Karpas-422 (cell line): ENCODE data around the gene LANCL2. TPM values are rescaled to one million over a fixed set of nuclear protein-coding genes. Genes with fewer than 3 reads are reported as not detected.

ENCODE experiments used
- DNase-seq: peaks from one replicate; pipeline ENCODE4 v3.0.0-alpha.2; 2015
- H2AFZ ChIP-seq: fragments of 200-600 bp; sonication (generic); 2 replicates; pipeline ENCODE4 v1.6.1; 2014; ENCODE audit warnings: antibody characterized with exemption, low read length, mixed read lengths
- H3K27ac ChIP-seq: fragments of 200-600 bp; sonication (generic); 2 replicates; pipeline ENCODE4 v1.5.1; 2014; ENCODE audit warnings: mild to moderate bottlenecking, low read length, moderate library complexity
- H3K27me3 ChIP-seq: fragments of 200-600 bp; sonication (generic); 2 replicates; pipeline ENCODE4 v1.6.1; 2014; ENCODE audit warnings: low read length, mixed read lengths
- H3K36me3 ChIP-seq: fragments of 200-600 bp; sonication (generic); 2 replicates; pipeline ENCODE4 v1.6.1; 2014; ENCODE audit warnings: low read length, mixed read lengths; ENCODE audit not compliant: insufficient read depth
- H3K4me1 ChIP-seq: fragments of 200-600 bp; sonication (generic); 2 replicates; pipeline ENCODE4 v1.6.1; 2014; ENCODE audit warnings: mild to moderate bottlenecking, low read length, mixed read lengths
- H3K4me2 ChIP-seq: fragments of 200-600 bp; sonication (generic); 2 replicates; pipeline ENCODE4 v1.6.1; 2014; ENCODE audit warnings: low read length, low read depth, mild to moderate bottlenecking; ENCODE audit not compliant: poor library complexity, severe bottlenecking
- H3K4me3 ChIP-seq: fragments of 200-600 bp; sonication (generic); 2 replicates; pipeline ENCODE4 v1.5.1; 2014; ENCODE audit warnings: mild to moderate bottlenecking, antibody characterized with exemption, low read length, mixed read lengths
- H3K79me2 ChIP-seq: fragments of 200-600 bp; sonication (generic); 2 replicates; pipeline ENCODE4 v1.6.1; 2014; ENCODE audit warnings: mild to moderate bottlenecking, low read length, mixed read lengths
- H3K9ac ChIP-seq: fragments of 200-600 bp; sonication (generic); 2 replicates; pipeline ENCODE4 v1.6.0; 2014; ENCODE audit warnings: low read length
- H3K9me2 ChIP-seq: fragments of 200-600 bp; sonication (generic), shearing (Covaris generic); replicated peaks from 2 replicates; pipeline ENCODE4 v1.6.0; 2014; ENCODE audit warnings: mild to moderate bottlenecking, low read length, moderate library complexity; ENCODE audit not compliant: insufficient read depth
- H3K9me3 ChIP-seq: fragments of 300-700, 200-600 bp; sonication (generic); 2 replicates; pipeline ENCODE4 v1.6.1; 2014; ENCODE audit warnings: low read length, mixed read lengths
- H4K20me1 ChIP-seq: fragments of 200-600 bp; sonication (generic); 2 replicates; pipeline ENCODE4 v1.6.1; 2014; ENCODE audit warnings: mild to moderate bottlenecking, antibody characterized with exemption, low read length, low read depth; ENCODE audit not compliant: insufficient read depth
- total RNA-seq: library from RNA; depleted of rRNA; stranded (reverse); fragments of >200 nt; shearing (Covaris generic); gene quantifications from 2 replicates; pipeline ENCODE4 v1.2.3, GENCODE V29; 2014; ENCODE audit warnings: low replicate concordance

LANCL2 gene
- total RNA-seq, 1 experiment from 2014 or later: 10.9 TPM

DNA sequence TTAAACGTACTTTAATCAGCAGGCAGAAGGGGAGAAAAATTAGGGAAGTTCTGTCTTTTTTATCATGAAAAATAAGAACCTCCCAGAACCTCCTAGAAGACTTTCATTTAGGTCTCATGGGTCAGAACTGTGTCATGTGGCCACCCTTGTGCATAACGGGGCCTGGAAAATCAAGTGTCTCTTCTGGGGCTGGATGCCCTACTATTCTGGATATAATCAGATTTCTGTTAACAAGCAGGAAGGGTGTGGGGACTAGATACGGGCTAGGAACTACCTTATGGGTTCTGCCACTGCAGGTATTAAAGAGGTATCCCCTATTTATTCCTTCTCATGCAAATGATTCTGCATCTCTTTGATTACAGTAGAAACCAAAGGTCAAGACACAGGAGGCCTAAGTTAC is 14.1 kb downstream of the LANCL2 start:
- Histone ChIP-seq H3K79me2 (peaks cover 3% of the 10 kb centered on the region; the same call in 1 of the 2 replicates), H2AFZ (no peak overlapping the region), H3K4me1 (peaks cover 10% of the 10 kb centered on the region), H3K4me2 (no peak overlapping the region), H3K9me2 (no peaks in the 10 kb centered on the region), H3K9ac (no peak overlapping the region), H3K9me3 (peaks cover 3% of the 10 kb centered on the region; the same call in 1 of the 2 replicates), H4K20me1 (no peaks in the 10 kb centered on the region), H3K4me3 (no peak overlapping the region), H3K27ac (no peak overlapping the region), H3K27me3 (no peaks in the 10 kb centered on the region), H3K36me3 (no peaks in the 10 kb centered on the region)
- DNase-seq: no peak

DNA sequence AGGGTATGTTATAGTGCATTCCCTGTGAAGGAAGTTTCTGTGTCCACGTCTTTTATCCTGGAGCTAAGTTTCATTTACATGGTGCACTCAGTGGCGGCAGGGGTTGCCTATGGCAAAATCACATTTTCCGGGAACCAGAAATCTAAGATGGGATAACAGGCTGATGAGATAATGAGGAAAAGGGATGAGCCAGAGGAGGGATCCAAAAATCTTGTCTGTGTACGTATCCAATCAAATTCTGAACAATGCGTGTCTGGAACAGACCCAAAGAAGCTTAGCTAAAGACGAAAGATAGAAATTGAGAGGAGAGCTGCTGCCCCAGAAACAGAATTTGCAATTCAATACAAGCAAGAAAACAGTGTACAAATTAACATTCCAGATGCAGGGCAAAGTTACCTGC is 16.1 kb downstream of the LANCL2 start:
- Histone ChIP-seq H3K27ac (no peak overlapping the region), H2AFZ (no peak overlapping the region), H3K9me3 (peaks cover 6% of the 10 kb centered on the region), H3K27me3 (no peaks in the 10 kb centered on the region), H4K20me1 (no peaks in the 10 kb centered on the region), H3K9me2 (no peaks in the 10 kb centered on the region), H3K4me2 (no peak overlapping the region), H3K9ac (no peak overlapping the region), H3K36me3 (no peaks in the 10 kb centered on the region), H3K4me1 (no peaks in the 10 kb centered on the region), H3K4me3 (no peak overlapping the region), H3K79me2 (peaks cover 3% of the 10 kb centered on the region; the same call in 1 of the 2 replicates)
- DNase-seq: no peak

DNA sequence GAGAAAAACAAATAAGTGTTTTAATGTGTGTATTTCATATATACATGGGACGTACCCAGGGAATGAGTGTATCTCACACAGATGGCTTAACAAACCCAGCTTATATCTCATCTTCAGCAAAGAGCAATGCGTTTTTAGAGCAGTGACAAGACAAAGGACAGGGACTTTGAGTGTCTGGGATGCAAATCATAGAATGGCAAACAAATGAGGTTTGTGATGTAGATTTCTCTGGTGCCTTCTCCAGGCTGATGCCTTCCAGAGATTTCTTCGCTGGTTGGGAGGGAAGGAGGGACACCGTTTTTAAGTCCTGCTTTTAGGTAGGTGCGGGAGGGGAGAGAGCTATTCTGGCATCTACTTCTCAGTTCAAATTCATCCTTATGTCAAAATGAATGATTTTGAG is 16.6 kb downstream of the LANCL2 start:
- Histone ChIP-seq H3K9me3 (peaks cover 8% of the 10 kb centered on the region), H4K20me1 (no peaks in the 10 kb centered on the region), H3K4me1 (no peaks in the 10 kb centered on the region), H3K4me3 (no peak overlapping the region), H3K4me2 (no peak overlapping the region), H3K9me2 (no peaks in the 10 kb centered on the region), H2AFZ (no peak overlapping the region), H3K9ac (no peak overlapping the region), H3K27ac (no peak overlapping the region), H3K79me2 (peaks cover 3% of the 10 kb centered on the region; the same call in 1 of the 2 replicates), H3K27me3 (no peaks in the 10 kb centered on the region), H3K36me3 (no peaks in the 10 kb centered on the region)
- no peak for DNase-seq

DNA sequence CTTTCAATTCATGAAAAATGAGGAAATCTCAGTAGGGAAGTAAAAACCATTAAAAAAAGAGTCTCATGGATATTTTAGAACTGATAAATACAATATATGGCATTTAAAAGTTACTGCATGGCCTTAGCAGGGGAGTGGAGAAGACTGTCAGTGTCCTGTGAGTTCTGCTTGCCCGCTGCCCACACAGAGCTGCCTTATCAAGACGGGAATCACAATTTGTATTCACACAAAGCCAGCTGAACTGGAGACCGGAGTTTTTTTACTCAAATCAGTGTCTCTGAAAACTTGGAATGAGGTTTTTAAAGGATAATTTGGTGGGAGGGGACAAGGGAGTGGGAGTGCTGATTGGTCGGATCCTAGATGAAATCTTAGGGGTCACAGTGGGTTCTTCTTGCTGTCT is 17.1 kb downstream of the LANCL2 start:
- H3K4me1 ChIP-seq: no peaks in the 10 kb centered on the region
- peaks cover 14% of the 10 kb centered on the region for H3K9me3 ChIP-seq
- H3K4me2 ChIP-seq: no peak overlapping the region
- DNase-seq: no peak
- no peak overlapping the region for H3K27ac ChIP-seq
- no peak overlapping the region for H3K4me3 ChIP-seq
- no peaks in the 10 kb centered on the region for H4K20me1 ChIP-seq
- no peak overlapping the region for H3K9ac ChIP-seq
- peaks cover 3% of the 10 kb centered on the region; the same call in 1 of the 2 replicates for H3K79me2 ChIP-seq
- no peaks in the 10 kb centered on the region for H3K36me3 ChIP-seq
- no peaks in the 10 kb centered on the region for H3K27me3 ChIP-seq
- no peak overlapping the region for H2AFZ ChIP-seq
- no peaks in the 10 kb centered on the region for H3K9me2 ChIP-seq

DNA sequence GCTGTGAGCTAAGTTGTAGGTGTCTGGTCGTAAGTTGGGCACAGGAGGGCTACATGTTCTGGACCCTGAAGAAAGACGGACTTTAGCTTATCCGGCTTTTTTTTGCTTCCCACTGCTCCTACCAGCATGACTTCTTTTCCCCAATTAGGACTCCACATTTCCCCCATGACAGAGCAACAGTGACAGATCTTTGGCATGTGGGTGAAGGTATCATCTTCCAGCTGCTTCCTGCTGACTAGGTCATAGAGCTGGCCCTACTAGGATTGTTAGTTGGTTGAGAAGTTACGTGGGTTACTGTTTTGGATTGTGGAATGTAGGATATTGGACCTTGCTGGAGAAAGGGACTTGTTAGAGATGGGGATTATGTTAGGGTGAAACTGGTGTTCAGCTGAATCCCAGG is 21.4 kb downstream of the LANCL2 start:
- Histone ChIP-seq H3K27me3 (no peaks in the 10 kb centered on the region), H3K36me3 (no peaks in the 10 kb centered on the region), H4K20me1 (no peaks in the 10 kb centered on the region), H3K9me3 (peaks cover 19% of the 10 kb centered on the region), H3K4me2 (no peak overlapping the region), H2AFZ (no peak overlapping the region), H3K4me3 (no peak overlapping the region), H3K27ac (no peak overlapping the region), H3K4me1 (no peaks in the 10 kb centered on the region), H3K79me2 (0 out of 2 replicates have a peak, but pooled peaks cover 3% of the 10 kb centered on the region), H3K9me2 (no peaks in the 10 kb centered on the region), H3K9ac (no peak overlapping the region)
- DNase-seq: no peak

DNA sequence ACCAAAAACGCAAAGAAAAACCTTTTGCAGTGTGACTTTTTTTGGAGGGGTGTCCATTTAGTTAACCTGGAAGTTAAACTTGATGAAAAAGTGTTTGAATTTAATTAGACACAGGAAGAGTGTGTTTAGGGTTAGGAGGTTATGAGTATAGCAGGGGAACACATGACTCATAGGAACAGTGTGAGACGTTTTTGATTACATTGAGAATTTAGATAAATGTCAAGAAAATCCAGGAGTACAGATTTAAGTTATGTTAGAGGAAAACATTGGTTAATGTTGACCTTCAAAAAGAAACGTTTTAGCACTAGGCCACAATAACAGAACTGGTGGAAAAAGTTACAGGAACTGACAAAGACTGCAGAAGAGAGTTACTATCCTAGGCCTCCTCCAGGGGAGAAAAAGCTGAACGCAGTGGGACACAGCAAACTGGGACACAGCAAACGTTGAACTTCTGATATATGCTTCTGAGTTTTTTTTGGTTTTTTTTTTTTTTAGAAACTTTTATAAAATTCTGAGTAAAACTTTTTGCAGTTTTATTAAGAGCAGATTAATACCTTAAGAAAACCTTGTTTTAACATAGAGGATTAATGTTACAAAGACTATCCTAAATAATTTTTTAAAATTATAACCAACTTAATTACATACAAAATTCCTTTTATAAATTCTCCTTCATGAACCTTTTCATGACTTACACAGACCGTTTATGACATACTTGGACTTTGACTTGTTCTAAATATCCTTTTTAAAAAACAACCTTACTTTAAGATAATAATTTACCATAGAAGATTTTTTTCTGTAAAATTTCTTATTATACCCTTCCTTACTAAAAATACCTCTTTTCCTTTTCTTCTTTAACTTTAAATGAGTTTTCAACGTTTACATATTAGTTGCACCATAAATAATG is 22.2 kb downstream of the LANCL2 start:
- H3K27me3 ChIP-seq: no peaks in the 10 kb centered on the region
- no peaks in the 10 kb centered on the region for H3K9me2 ChIP-seq
- no peaks in the 10 kb centered on the region for H4K20me1 ChIP-seq
- H3K4me3 ChIP-seq: no peak overlapping the region
- H3K9me3 ChIP-seq: peaks cover 19% of the 10 kb centered on the region
- DNase-seq: peak; percentile 65
- H3K27ac ChIP-seq: no peak overlapping the region
- no peaks in the 10 kb centered on the region for H3K4me1 ChIP-seq
- H3K79me2 ChIP-seq: 0 out of 2 replicates have a peak, but pooled peaks cover 3% of the 10 kb centered on the region
- no peak overlapping the region for H3K4me2 ChIP-seq
- H3K36me3 ChIP-seq: no peaks in the 10 kb centered on the region
- H3K9ac ChIP-seq: no peak overlapping the region
- H2AFZ ChIP-seq: no peak overlapping the region

DNA sequence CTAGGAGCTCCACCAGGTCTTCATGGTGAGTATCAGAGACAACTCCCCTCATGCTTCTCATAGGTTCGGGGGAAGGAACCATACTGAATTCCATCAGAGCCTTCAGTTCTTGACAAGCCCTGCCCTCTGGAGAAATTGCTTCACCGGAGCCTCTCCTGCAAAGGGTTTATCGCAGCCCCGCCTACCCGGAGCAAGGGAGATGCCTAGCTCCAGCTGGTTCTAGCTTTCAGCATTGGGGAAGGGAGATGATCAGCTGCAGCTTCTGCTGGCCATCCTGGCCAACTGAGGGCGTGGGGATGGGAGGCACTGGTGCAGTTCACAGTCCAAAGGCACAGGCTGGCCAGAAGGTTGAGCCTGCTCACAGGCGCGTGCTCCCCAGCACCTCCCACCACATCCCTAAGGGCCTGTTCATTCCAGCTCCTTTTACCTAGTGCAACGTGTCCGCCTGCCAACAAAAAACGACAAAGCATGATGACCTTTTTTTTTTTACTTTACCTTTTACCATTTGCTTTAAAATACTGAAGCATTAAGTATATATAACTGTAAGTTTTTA is 31.2 kb downstream of the LANCL2 start:
- Histone ChIP-seq H3K27me3 (no peaks in the 10 kb centered on the region), H3K27ac (no peak overlapping the region), H3K4me2 (no peak overlapping the region), H3K9me3 (no peaks in the 10 kb centered on the region), H2AFZ (no peak overlapping the region), H3K9ac (no peak overlapping the region), H3K4me1 (no peaks in the 10 kb centered on the region), H3K9me2 (no peaks in the 10 kb centered on the region), H3K79me2 (no peaks in the 10 kb centered on the region), H3K36me3 (no peaks in the 10 kb centered on the region), H3K4me3 (no peak overlapping the region), H4K20me1 (no peaks in the 10 kb centered on the region)
- no peak for DNase-seq

DNA sequence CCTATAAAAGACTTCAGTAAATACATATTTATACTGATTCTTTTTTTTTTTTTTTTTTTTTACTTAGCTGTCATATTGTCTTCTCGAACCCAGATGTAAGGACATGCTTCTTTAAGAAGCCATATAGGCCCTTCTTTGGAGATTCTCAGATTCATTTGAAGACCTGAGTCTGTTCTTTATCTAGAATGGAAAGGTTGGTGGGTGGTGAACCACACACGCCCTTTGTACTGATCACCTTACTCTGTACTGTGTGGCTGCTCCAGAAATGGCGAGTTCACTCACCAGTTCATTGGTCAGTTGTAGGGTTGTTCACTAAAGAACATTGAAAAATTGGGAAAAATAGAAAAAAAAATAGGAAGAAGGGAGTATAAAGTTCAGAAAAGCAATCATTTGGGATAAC is 32.5 kb downstream of the LANCL2 start:
- H3K79me2 ChIP-seq: no peaks in the 10 kb centered on the region
- no peaks in the 10 kb centered on the region for H3K4me1 ChIP-seq

More for the DNA sequence above, 32.5 kb downstream of the LANCL2 start:
- Histone ChIP-seq H3K9me3 (no peaks in the 10 kb centered on the region), H3K9ac (no peak overlapping the region), H3K4me3 (no peak overlapping the region), H3K9me2 (no peaks in the 10 kb centered on the region), H3K27me3 (no peaks in the 10 kb centered on the region), H3K36me3 (no peaks in the 10 kb centered on the region), H3K4me2 (no peak overlapping the region), H3K27ac (no peak overlapping the region), H2AFZ (no peak overlapping the region), H4K20me1 (no peaks in the 10 kb centered on the region)
- no peak for DNase-seq
